Spleen (tissue), 7 donors: ENCODE measurements around the gene CDH3.

Experiments used
- POLR2A ChIP-seq, 3 donors: fragments of 450-650 bp; IDR thresholded peaks; one replicate each; pipeline ENCODE4 v1.5.1; 2017; ENCODE audit warnings: antibody characterized with exemption in 3 of 3, mild to moderate bottlenecking in 1 of 3
- TF ChIP-seq, protein P1 (sequence below), 11 experiments: fragments of 200-600 bp in 7 of 11; fragments of 450-650 bp in 4 of 11; sonication (generic) in 4 of 11; IDR thresholded peaks in 8 of 11; conservative IDR thresholded peaks in 3 of 11; 1 replicate in 7 of 11; 2 replicates in 4 of 11; pipeline versions ENCODE4 v1.4.0 to v1.8.0; 2016 to 2021; ENCODE audit warnings: antibody characterized with exemption in 11 of 11, inconsistent platforms in 4 of 11, mild to moderate bottlenecking in 1 of 11
- donor health status: DM: no; HTN: no; CAD: no; lungs with moderate emphysema.
- donor health status: DM: no; HTN: no; CAD: no.
- donor health status: DM: no; HTN: no; CAD: no.

DNA sequence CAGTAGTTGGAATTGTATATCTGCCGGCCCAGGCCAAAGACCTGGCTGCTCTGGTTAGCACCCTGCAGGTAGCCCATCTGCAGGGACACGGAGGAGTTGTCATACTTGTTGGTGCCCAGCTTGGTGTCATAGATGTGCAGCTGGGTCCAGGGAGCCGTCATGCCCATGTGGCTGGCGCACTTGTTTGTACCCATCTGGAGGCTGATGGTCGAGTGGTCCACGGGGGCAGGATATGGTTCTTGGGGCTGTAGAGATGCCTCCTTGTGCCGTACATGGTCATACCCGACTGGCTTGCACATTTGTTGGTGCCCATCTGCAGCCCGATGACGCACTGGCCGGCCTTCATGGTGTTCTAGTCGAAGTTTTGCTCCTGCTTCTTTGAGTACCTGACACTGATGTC lies 6.0 kb downstream of the CDH3 start:
- TF ChIP-seq, protein P1, sequence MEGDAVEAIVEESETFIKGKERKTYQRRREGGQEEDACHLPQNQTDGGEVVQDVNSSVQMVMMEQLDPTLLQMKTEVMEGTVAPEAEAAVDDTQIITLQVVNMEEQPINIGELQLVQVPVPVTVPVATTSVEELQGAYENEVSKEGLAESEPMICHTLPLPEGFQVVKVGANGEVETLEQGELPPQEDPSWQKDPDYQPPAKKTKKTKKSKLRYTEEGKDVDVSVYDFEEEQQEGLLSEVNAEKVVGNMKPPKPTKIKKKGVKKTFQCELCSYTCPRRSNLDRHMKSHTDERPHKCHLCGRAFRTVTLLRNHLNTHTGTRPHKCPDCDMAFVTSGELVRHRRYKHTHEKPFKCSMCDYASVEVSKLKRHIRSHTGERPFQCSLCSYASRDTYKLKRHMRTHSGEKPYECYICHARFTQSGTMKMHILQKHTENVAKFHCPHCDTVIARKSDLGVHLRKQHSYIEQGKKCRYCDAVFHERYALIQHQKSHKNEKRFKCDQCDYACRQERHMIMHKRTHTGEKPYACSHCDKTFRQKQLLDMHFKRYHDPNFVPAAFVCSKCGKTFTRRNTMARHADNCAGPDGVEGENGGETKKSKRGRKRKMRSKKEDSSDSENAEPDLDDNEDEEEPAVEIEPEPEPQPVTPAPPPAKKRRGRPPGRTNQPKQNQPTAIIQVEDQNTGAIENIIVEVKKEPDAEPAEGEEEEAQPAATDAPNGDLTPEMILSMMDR (IDR thresholded peaks at IDR 0.05 in 8 of 11, conservative IDR thresholded peaks at IDR 0.05 in 3 of 11): no peak
- no peak for TF ChIP-seq POLR2A (IDR thresholded peaks at IDR 0.05)
